ENCODE results near the gene OXSR1.

- TF ChIP-seq POLR2A (IDR thresholded peaks at IDR 0.05) (no peak), CTCF (IDR thresholded peaks at IDR 0.05) (no peak)
Observed at GRCh38 chr3:38139652-38140051, 25.7 kb upstream of the OXSR1 start.

All from uterus (tissue), 2 donors.